ENCODE data around the gene DGKB. TPM values are rescaled to one million over a fixed set of nuclear protein-coding genes. Genes with fewer than 3 reads are reported as not detected.

The DGKB gene
- total RNA-seq, 1 donor from 2014 or later: not detected

- DNase-seq: no peak
Observed at GRCh38 chr7:14682910-14683465, 219.6 kb downstream of the DGKB start.

GRCh38 chr7:14676896-14677295 lies 225.7 kb downstream of the DGKB start:
- no peak for DNase-seq

GRCh38 chr7:14673202-14673601 lies 229.3 kb downstream of the DGKB start:
- DNase-seq: no peak

- no peak for DNase-seq
Observed at GRCh38 chr7:14666913-14667312, 235.6 kb downstream of the DGKB start.

GRCh38 chr7:14666304-14666703 lies 236.2 kb downstream of the DGKB start:
- no peak for DNase-seq

- no peak for DNase-seq
Observed at GRCh38 chr7:14639801-14640200, 262.8 kb downstream of the DGKB start.

GRCh38 chr7:14639329-14639728 lies 263.2 kb downstream of the DGKB start:
- DNase-seq: no peak

- no peak for DNase-seq
Observed at GRCh38 chr7:14637968-14638367, 264.6 kb downstream of the DGKB start.

GRCh38 chr7:14635955-14636354 lies 266.6 kb downstream of the DGKB start:
- DNase-seq: no peak

GRCh38 chr7:14630048-14630447 lies 272.5 kb downstream of the DGKB start:
- no peak for DNase-seq

GRCh38 chr7:14628516-14628915 lies 274.0 kb downstream of the DGKB start:
- DNase-seq: no peak

GRCh38 chr7:14626076-14626475 lies 276.5 kb downstream of the DGKB start:
- DNase-seq: no peak

GRCh38 chr7:14622559-14622958 lies 280.0 kb downstream of the DGKB start:
- no peak for DNase-seq

- DNase-seq: no peak
Observed at GRCh38 chr7:14606101-14606500, 296.4 kb downstream of the DGKB start.

GRCh38 chr7:14604606-14605005 lies 297.9 kb downstream of the DGKB start:
- DNase-seq: no peak

- no peak for DNase-seq
Observed at GRCh38 chr7:14602851-14603250, 299.7 kb downstream of the DGKB start.

GRCh38 chr7:14600766-14601367 lies 301.7 kb downstream of the DGKB start:
- DNase-seq: no peak

GRCh38 chr7:14598978-14599377 lies 303.6 kb downstream of the DGKB start:
- no peak for DNase-seq

- no peak for DNase-seq
Observed at GRCh38 chr7:14596421-14596820, 306.1 kb downstream of the DGKB start.

- no peak for DNase-seq
Observed at GRCh38 chr7:14590206-14590605, 312.3 kb downstream of the DGKB start.

GRCh38 chr7:14585232-14585631 lies 317.3 kb downstream of the DGKB start:
- DNase-seq: no peak

- DNase-seq: no peak
Observed at GRCh38 chr7:14583518-14583917, 319.0 kb downstream of the DGKB start.

GRCh38 chr7:14582010-14582409 lies 320.5 kb downstream of the DGKB start:
- no peak for DNase-seq

GRCh38 chr7:14579971-14580370 lies 322.6 kb downstream of the DGKB start:
- DNase-seq: no peak

- no peak for DNase-seq
Observed at GRCh38 chr7:14576578-14576977, 326.0 kb downstream of the DGKB start.
